GM18511 (cell line): ENCODE data around the gene SCEL.
A peak's percentile ranks its signal among the peaks of the same experiment; 100 is the strongest.
"Not testable (repeated sequence)": the region's sequence is repeated elsewhere in the genome, so short reads cannot be mapped to it uniquely, and the experiment has no call there.

ENCODE experiments used
- ATAC-seq: cut with Tn5 transposase; IDR thresholded peaks from one replicate; pipeline ENCODE4 v1.9.1; 2021; ENCODE audit warnings: mild to moderate bottlenecking, moderate library complexity; ENCODE audit not compliant: unreplicated experiment

SCEL gene

GRCh38 chr13:77535448-77535847 lies at the start of gene SCEL:
Gene SCEL (plus strand): TSS chr13:77535706. CDS start chr13:77555876, 20,170 bp downstream.
- no peak for ATAC-seq

- no peak for ATAC-seq
Observed at GRCh38 chr13:77489566-77490337, 45.8 kb upstream of the SCEL start.

- ATAC-seq, result peak; percentile 79
Observed at GRCh38 chr13:77492982-77493381, 42.5 kb upstream of the SCEL start.

- no peak for ATAC-seq
Observed at GRCh38 chr13:77494226-77494625, 41.3 kb upstream of the SCEL start.

GRCh38 chr13:77497350-77497749 lies 38.2 kb upstream of the SCEL start:
- no peak for ATAC-seq

GRCh38 chr13:77497835-77498234 lies 37.7 kb upstream of the SCEL start:
- ATAC-seq, result no peak

- peak; percentile 94 for ATAC-seq
Observed at GRCh38 chr13:77502104-77502720, 33.3 kb upstream of the SCEL start.

GRCh38 chr13:77503398-77503797 lies 32.1 kb upstream of the SCEL start:
- no peak for ATAC-seq

GRCh38 chr13:77506874-77507273 lies 28.6 kb upstream of the SCEL start:
- ATAC-seq, result no peak

- ATAC-seq, result no peak
Observed at GRCh38 chr13:77507931-77508776, 27.4 kb upstream of the SCEL start.

GRCh38 chr13:77508959-77509620 lies 26.4 kb upstream of the SCEL start:
- ATAC-seq, result no peak

- ATAC-seq, result no peak
Observed at GRCh38 chr13:77510156-77510555, 25.4 kb upstream of the SCEL start.

GRCh38 chr13:77511552-77511951 lies 24.0 kb upstream of the SCEL start:
- ATAC-seq, result no peak

- ATAC-seq, result peak; percentile 87
Observed at GRCh38 chr13:77513719-77514335, 21.7 kb upstream of the SCEL start.

GRCh38 chr13:77514336-77514726 lies 21.2 kb upstream of the SCEL start:
- peak; percentile 82 for ATAC-seq

- no peak for ATAC-seq
Observed at GRCh38 chr13:77515785-77516184, 19.7 kb upstream of the SCEL start.

- peak; percentile 41 for ATAC-seq
Observed at GRCh38 chr13:77516342-77516789, 19.1 kb upstream of the SCEL start.

- no peak for ATAC-seq
Observed at GRCh38 chr13:77518266-77518665, 17.2 kb upstream of the SCEL start.

- not testable (repeated sequence) for ATAC-seq
Observed at GRCh38 chr13:77519396-77519795, 16.1 kb upstream of the SCEL start.

GRCh38 chr13:77519808-77520207 lies 15.7 kb upstream of the SCEL start:
- no peak for ATAC-seq

- no peak for ATAC-seq
Observed at GRCh38 chr13:77521194-77521593, 14.3 kb upstream of the SCEL start.
